ENCODE measurements around the gene C12orf43.

DNA sequence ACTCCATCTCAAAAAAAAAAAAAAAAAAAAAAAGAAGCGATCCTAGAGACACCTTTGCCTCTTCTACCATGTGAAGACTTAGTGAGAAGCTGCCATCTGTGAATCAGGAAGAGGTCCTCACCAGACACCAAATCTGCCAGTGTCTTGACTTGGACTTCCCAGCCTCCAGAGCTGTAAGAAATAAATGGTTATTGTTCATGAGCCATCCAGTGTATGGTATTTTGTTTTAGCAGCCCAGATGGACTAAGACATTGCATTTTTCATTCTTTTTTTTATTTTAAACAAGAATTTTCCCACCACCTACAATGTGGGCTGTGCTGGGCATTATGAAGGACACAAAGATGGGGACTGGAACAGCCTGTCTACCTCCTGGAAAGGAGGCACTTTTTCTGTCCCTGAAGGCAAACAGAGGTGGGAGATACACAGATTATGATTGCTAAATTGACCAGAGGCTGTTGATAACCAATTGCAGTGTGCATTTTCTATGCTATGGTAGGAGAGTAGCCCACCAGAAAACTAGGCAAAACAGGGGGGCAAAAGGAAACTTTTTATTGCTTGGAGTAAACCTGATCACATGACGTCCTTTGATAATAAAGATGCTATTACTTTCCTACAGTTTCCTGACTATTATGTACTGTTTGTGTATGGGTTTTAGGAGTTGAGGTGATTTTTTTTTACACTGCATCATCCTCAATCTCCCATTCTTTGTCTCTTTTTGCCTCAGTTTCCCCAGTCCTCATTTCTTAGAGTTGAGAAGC, 2.8 kb upstream of the C12orf43 start:
- TF ChIP-seq, protein P1, sequence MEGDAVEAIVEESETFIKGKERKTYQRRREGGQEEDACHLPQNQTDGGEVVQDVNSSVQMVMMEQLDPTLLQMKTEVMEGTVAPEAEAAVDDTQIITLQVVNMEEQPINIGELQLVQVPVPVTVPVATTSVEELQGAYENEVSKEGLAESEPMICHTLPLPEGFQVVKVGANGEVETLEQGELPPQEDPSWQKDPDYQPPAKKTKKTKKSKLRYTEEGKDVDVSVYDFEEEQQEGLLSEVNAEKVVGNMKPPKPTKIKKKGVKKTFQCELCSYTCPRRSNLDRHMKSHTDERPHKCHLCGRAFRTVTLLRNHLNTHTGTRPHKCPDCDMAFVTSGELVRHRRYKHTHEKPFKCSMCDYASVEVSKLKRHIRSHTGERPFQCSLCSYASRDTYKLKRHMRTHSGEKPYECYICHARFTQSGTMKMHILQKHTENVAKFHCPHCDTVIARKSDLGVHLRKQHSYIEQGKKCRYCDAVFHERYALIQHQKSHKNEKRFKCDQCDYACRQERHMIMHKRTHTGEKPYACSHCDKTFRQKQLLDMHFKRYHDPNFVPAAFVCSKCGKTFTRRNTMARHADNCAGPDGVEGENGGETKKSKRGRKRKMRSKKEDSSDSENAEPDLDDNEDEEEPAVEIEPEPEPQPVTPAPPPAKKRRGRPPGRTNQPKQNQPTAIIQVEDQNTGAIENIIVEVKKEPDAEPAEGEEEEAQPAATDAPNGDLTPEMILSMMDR (IDR thresholded peaks at IDR 0.05) = no peak
- TF ChIP-seq POLR2AphosphoS5 (IDR thresholded peaks at IDR 0.05) = no peak

Data from breast epithelium (tissue), 3 donors.